ENCODE measurements around the gene ZNF835. TPM values are rescaled to one million over a fixed set of nuclear protein-coding genes. Genes with fewer than 3 reads are reported as not detected.
"Not testable (repeated sequence)": the region's sequence is repeated elsewhere in the genome, so short reads cannot be mapped to it uniquely, and the experiment has no call there.

The ZNF835 gene
- total RNA-seq: 1 to 10 TPM; 3.0 to 4.2 TPM

DNA sequence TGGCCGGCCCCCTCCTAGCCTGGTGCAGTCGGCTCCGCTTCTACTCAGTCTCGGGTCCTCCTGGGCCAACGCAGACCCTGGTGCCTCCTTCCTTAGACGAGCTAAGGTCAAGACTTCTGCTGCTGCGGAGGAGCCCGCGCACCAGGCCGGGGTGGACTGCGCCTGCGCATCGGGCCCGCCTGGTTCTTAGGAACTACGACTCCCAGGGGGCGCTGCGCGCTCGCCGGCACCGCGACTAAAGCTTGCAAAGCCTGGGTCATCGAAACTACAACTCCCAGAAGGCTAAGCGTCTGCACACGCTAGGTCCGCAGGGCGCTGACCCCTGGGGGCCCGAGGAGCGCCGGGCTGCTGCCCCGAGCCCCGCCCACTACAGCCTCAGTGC is at the start of gene ZNF835:
Gene ZNF835, minus strand, starts transcription at position 145 of the 382 bp plus-strand sequence. CDS start 6,559 bp downstream, outside the sequence.
- ChIA-PET POLR2A (no interaction called here), CTCF (no interaction called here)

DNA sequence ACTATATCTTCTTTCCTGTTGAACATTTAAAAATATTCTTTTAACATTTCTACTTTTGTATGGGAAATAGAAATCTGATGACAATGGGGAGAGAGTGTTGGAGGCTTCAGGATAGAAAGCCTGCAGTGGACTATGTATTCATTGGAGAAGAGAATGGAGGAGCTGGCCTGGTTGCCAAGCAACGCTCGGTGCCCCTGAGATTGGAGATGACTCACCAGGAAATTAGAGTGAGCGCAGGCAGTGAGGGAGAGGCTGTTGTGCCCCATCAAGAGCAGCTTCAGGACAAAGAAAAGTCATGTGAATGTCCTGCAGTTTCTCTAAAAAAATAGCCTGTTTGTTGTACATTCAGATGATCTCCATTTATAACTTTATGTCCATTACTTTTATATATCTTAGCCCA is 48.7 kb upstream of the ZNF835 start:
- ChIA-PET CTCF (no interaction called here), POLR2A (no interaction called here)

DNA sequence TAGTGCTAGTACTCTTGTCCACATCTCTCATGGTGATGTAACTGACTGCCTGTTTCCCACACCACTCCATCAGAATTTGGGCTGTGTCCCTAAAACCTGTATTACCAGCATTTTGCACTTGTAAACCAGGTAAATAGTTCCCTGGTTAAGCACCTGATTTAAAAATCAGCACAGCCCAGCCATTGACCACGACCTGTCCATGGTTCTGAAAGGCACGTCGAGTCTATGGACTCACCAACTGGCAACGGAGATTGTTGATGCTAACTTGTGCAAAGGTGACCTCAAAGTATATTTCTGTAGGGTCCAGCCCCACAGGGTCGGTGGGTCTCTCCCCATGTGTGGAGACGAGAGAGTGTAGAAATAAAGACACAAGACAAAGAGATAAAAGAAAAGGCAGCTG is 46.7 kb upstream of the ZNF835 start:
- POLR2A ChIA-PET: no interaction called here
- CTCF ChIA-PET: no interaction called here

DNA sequence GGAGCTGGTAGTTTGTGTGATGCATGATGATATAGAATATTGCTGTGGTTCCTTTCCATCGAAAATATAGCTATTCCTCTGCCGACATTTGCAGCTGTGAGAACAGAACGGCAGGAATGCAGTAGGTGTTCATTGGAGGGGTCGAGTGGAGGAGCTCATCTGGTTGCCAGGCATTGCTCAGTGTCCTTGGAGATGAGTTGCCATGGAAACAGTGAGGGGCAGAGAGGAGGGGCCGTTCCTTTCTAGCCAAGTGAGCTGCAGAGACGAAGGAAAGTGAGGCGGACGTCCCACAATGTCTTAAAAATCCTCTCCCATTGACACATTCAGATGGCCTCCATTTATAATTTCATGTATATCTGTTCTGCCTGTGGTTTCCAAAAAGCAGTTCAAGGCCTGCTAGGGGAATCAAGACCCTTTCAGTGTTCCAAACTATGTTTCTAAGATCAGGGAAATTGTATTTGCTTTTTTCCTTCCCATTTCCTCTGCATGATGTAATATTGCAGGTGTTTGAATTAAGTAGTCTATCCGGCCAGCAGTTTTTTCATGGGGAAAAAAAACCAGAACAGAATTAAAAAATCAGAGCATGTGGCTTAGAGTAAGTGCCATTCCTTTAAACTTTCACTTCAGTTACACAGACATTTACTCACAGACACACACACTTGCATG is 41.2 kb upstream of the ZNF835 start:
- CTCF ChIA-PET: no interaction called here
- POLR2A ChIA-PET: no interaction called here

DNA sequence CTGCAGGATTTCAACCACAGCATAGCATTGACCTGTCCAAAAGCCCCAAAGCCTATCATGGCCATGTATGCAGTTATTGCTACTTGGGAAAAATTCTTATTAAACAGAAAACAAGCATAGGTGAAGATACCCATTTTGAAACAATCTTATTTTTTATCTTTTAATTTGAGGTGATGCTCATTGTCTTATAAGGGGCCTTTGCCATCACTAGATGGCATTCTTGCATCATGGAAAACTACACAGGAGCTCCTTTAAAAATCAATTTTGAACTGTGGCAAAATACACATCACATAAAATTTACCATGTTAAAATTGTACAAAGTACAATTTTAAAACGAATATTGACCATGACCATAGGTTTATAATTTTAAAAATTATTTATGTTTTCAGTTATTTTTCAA is 38.9 kb upstream of the ZNF835 start:
- CTCF ChIA-PET: no interaction called here
- POLR2A ChIA-PET: no interaction called here

DNA sequence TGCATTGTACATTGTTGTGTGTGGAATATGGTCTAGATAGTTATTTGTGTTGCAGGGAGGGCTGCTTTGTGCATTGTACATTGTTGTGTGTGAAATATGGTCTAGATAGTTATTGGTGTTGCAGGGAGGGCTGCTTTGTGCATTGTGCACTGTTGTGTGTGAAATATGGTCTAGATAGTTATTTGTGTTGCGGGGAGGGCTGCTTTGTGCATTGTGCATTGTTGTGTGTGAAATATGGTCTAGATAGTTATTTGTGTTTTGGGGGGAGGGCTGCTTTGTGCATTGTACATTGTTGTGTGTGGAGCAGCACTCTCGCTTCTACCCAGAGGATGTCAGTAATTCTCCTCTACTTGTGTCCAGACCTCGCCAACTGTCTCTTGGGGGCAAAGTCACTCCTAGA is 36.3 kb upstream of the ZNF835 start:
- POLR2A ChIA-PET: no interaction called here
- CTCF ChIA-PET: no interaction called here

DNA sequence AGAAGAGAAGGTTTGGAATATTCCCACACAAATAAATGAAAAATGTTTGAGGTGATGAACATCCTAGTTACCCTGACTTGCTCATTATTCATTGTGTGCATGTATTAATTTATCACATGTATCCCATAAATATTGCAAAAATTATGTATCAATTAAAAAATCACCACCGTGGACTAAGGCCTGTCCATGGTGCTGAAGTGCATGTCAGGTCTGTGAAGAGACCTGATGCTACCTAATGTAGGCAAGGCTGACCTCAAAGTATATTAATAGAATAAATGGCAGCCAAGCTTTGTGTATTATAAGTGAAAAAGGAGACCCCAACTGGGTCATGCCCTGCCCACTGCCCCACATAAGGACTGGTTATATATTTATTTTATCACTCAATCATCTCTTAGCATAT is 34.4 kb upstream of the ZNF835 start:
- POLR2A ChIA-PET: no interaction called here
- CTCF ChIA-PET: no interaction called here

DNA sequence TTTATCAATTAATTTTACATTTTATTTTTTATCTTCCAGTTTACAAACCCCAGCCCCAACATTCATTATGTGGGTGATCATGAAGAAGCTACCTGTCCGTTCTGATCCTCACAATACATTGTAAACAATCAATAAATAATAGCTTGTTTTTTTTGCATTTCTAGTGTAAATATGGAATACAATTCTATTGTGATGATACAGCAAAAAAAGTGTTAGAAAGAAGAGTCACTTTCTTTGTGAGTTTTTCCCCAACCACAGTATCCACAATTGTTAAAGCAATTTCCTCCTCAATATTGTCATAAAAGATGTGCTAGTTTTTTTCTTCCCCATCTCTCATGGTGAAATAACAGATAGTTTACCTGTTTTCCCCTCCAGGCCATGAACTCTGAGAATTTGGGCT is 30.3 kb upstream of the ZNF835 start:
- POLR2A ChIA-PET: no interaction called here
- CTCF ChIA-PET: no interaction called here

DNA sequence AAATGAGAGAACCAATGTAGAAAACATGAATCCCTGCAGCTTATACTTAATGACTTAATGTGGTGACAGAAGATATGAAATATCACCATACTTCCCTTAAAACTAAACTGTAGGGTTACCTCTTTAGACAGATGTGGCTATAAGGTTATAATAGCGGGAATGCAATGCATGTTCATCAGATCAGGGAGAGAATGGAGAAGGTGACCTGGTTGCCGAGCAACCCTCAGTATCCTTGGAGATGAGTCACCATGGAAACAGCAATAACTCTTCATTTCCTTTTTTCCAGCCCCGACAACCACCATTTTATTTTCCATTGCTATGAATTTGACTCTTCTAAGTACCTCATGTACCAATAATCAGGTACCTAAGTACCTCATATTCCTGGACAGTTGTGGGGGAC is 28.0 kb upstream of the ZNF835 start:
- ChIA-PET CTCF (no interaction called here), POLR2A (no interaction called here)

DNA sequence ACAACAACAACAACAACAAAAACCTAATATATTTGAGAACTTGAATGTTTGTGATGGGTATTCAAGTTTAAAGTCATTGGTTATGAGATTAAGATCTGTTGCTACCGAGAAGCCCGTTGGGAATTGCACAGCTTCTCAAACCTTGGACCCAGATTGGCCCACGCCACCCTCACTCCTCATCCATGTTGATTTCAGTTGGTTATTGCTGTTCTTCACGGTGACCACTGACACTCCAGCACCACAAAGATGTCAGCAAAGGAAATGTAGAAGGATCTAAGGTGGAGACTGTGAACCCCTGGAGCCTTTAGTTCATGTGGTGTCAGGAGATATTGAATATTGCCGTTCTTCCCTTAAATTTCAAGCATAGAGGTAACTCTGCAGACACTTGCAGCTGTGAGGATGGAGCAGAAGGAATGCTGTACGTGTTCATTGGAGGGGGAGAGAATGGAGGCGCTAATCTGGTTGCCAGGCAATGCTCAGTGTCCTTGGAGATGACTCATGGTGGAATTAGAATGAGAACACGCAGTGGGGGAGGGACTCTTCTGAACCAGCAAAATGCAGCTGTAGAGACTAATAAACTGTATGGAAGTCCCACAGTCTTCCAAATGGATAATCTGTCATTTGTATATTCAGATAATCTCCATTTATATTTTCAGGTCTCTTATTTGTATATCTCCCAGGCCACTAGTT is 20.8 kb upstream of the ZNF835 start:
- CTCF ChIA-PET: no interaction called here
- POLR2A ChIA-PET: no interaction called here

DNA sequence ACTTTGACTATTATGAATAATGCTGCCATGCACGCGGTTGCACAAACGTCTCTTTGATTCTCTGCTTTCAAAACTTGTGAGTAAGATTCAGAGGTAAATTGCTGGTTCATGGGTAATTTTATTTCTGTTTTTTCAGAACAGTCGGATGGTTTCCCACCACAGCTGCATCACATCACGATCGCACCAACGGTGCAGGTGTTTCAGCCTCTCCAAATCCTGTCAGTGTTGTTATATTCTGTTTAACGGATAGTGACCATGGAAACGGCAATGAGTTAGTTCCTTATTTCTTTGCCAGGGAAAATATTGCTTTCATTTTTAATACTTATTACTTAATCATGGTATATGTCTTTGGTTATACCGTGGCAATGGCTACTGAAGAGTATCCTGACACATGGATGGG is 19.1 kb upstream of the ZNF835 start:
- ChIA-PET POLR2A (no interaction called here), CTCF (interaction anchor here (0.7 kb wide), 1 partner anchor 9 kb away, joined by 4 read pairs; no protein-coding TSS in a partner anchor)

DNA sequence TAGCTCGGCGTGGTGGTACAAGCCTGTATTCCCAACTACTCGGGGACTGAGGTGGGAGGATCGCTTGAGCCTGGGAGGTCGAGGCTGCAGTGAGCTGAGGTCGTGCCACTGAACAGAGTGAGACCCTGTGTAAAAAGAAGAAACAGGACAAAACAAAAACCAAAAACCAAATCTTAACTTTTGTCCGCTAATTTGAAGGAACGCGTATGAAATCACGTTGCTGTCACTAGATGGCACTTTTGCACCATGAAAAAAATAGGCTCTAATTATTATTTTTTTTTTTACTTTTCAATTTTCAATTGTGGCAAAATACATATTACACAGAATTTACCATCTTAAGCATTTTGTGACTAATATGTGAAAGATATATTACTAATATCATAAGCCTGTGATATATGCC is 17.6 kb upstream of the ZNF835 start:
- CTCF ChIA-PET: no interaction called here
- POLR2A ChIA-PET: no interaction called here

DNA sequence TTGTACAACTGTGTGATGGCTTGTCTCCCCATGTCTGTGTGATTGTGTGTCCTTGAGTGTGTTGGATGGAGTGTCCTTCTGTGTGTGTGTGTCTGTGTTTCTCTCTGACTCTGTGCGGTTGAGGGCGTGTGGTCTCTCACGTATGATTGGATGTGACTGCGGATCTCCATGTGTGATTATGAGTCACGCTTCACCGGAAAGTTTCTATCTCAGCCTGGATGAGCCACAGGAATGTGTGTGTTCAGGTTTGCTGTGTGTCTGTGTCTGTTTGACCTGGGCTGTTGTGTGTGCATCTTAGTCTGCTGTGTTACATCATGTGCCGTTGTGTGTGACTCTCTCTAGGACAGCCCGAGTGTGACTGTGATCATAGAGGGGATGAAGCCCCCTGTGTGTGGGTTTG is 15.5 kb upstream of the ZNF835 start:
- POLR2A ChIA-PET: no interaction called here
- CTCF ChIA-PET: no interaction called here

DNA sequence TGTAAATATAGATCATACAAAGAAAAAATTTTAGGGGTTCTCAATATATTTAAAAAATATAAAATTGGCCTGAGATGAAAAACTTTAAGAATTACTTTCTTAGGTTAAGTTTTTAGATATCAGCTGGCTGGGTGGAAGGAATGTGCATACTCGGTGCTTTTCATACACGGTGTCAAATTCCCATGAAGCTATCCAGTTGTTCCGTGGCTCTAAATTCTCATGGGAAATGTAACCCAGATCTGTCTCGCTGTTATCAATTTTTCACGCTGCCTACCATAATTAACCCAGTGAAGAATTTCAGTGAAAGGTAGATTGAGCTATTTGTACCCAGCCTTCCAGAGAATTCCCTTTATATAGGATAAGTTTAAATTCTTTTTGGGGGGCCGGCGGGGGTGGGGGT is 11.6 kb upstream of the ZNF835 start:
- POLR2A ChIA-PET: no interaction called here
- CTCF ChIA-PET: no interaction called here

DNA sequence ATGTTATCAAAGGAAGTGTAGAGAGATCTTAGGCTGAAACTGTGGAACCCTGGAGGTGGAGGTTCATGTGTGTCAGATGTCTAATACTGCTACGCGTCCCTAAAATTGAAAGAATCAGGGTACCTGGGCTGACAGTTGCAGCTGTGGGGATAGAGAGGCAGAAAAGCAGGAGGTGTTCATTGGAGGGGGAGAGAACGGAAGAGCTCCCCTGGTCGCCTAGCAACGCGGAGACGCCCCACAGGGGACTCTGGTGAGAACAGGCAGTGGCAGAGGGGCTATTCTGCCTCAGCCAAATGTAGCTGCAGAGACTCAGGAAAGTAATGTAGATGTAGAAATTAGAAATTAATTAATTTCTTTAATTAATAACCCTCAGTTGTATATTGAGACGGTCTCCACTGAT is 10.1 kb upstream of the ZNF835 start:
- ChIA-PET CTCF (interaction anchor here (0.5 kb wide), 1 partner anchor 8 kb away, joined by 4 read pairs; no protein-coding TSS in a partner anchor), POLR2A (no interaction called here)

DNA sequence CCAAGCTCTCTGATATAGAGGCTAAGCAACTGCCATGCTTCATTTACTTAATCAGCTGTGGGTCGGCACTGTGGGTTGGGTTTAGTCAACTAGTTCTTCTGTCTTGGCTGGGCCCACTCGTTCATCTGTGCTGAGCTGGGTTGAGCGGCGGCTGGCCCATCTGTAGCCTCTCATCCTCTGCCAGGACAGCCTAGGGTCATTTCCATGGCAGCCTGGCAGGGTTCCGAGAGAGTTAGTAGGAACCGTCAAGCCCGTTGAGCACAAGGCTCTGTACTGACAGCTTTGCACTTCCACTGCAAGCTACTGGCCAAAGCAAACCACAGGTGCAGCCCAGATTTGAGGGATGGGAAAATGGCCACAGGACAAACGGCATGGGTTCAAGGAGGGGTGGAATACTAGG is 6.6 kb upstream of the ZNF835 start:
- CTCF ChIA-PET: no interaction called here
- POLR2A ChIA-PET: no interaction called here

DNA sequence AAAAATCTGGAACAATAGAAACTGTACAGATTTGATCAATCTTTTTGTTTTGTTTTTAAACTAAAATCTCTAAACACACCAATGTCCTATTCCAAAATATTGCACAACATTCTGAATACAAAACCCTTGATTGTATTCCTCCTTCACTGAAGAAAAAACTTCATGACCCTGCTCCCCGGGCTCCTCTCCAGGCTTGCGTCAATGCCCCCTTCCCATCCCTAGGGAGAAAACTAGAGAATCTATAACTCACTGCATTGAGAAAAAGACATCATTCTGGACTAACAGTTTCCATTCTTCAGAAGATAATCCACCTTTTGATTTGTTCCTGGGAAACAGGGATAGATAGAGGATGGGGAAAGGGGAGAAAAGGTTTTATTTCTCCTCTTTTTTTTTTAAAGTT is 1.1 kb upstream of the ZNF835 start:
- POLR2A ChIA-PET, CTCF ChIA-PET: not testable (repeated sequence)

DNA sequence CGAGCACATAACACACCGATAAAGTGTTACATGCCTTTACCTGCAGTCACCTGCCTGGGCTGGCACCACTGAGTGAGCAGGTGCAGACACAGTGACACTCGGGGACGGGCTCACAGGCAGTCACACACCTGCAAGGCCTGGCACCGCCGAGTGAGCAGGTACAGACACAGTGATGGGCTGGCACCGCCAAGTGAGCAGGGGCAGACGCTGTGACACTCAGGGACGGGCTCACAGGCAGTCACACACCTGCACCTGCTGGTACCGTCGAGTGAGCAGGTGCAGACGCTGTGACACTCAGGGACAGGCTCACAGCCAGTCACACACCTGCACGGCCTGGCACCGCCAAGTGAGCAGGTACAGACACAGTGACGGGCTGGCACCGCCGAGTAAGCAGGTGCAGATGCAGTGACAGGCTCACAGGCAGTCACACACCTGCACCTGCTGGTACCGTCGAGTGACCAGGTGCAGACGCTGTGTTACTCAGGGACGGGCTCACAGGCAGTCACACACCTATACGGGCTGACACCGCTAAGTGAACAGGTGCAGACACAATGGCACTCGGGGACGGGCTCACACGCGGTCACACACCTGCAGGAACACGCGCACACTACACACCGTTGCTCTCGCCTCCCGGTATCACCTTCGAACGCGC is 470 bp downstream of the ZNF835 start:
- CTCF ChIA-PET: no interaction called here
- POLR2A ChIA-PET: no interaction called here

DNA sequence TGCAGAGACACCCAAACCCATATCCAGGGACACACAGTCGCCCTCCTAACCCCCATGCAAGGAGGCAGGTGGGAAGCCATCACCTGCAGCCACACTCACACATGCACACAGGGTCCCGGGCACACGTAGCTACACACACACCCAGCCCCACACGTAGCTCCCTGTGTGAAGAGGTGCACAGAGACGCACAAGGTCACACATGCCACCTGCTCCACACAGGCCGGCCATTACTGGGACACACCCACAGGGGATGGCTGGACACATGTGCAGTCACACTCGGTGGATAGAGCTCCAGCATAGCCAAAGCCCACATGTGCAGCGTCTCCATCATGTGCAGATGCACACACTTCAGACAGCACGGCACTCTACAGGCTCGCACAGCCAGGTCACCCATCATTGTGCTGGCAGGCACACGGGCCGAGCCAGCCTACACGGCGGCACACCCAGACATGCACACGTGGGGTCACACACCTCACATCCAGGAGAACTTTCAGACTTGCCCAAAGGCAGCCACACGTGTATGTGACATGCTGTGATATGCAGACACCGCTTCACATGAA is 1.1 kb downstream of the ZNF835 start:
- ChIA-PET CTCF (no interaction called here), POLR2A (no interaction called here)

DNA sequence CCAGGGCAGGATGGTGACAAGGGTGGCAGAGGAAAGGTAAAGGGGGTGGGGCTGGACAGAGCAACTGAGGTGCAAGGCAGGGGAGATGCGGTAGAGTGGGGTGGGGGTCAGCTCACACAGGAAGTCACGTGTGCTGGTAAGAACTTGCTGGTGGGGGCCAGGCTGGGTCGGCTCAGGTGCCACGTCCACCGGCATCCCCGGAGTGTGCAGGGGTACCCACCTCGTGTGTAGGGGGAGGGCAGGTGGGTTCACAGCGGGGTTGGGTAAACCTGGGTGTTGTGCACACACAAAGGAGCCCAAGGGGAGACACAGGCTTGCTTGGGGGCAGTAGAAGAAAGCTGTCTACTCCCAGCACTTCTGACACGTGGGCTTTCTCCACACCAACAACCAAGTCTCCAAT is 2.9 kb downstream of the ZNF835 start:
- ChIA-PET CTCF (no interaction called here), POLR2A (no interaction called here)

DNA sequence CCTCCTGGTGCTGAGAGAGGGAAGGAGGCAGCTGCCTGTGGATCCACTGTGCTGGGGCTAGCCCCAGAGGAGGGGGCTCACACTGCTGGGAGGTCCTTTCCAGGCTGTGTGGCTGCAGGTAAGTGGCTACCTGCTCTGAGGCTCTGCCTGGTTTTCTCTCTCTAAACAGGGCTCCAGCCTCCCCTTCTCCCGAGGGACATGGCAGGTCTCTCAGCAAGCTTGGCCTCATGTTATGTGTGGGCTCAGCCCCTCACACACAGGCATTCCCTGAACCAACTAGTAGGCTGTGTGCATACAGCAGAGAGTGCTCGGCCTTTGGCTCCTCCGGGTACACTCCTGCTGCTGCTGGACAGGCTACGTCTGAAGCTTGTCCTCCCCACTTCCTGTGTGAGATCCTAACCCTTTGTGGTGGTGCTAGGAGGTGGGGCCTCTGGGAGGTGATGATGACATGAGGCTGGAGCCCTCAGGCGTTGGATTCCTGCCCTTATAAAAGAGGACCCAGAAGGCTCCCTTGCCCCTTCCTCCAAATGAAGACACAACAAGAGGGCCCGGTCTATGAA is 4.2 kb downstream of the ZNF835 start:
- ChIA-PET POLR2A (no interaction called here), CTCF (no interaction called here)

Measured in activated CD8-positive, alpha-beta memory T cell treated with anti-CD3 and anti-CD28 coated beads for 36 hours (primary cell).